Subcutaneous adipose tissue (tissue), 4 donors: ENCODE data around the gene ANKS1B. TPM values are rescaled to one million over a fixed set of nuclear protein-coding genes. Genes with fewer than 3 reads are reported as not detected.

ENCODE experiments used
- CTCF ChIP-seq: fragments of 450-650 bp; IDR thresholded peaks from one replicate; pipeline ENCODE4 v1.5.1; 2016; ENCODE audit warnings: low read depth, mild to moderate bottlenecking, control low read depth, antibody characterized with exemption, moderate library complexity
- total RNA-seq, 4 donors: library from RNA; depleted of rRNA; stranded (reverse); fragments of >200 nt; gene quantifications; one replicate each; pipeline ENCODE4 v1.1.0, GENCODE V29; 2016

The ANKS1B gene
- total RNA-seq, 4 donors from 2014 or later = 4.5 to 15.4 (median 10.1) TPM

GRCh38 chr12:99920353-99920960, 64.3 kb downstream of the ANKS1B start:
- TF ChIP-seq CTCF = no peak

- TF ChIP-seq CTCF = no peak
These were observed 66.9 kb downstream of the ANKS1B start for GRCh38 chr12:99917711-99918402.

GRCh38 chr12:99916555-99916954, 68.2 kb downstream of the ANKS1B start:
- no peak for TF ChIP-seq CTCF

GRCh38 chr12:99915251-99916082, 69.3 kb downstream of the ANKS1B start:
- no peak for TF ChIP-seq CTCF

GRCh38 chr12:99914206-99914605, 70.5 kb downstream of the ANKS1B start:
- no peak for TF ChIP-seq CTCF

- no peak for TF ChIP-seq CTCF
These were observed 72.8 kb downstream of the ANKS1B start for GRCh38 chr12:99911967-99912366.

GRCh38 chr12:99911081-99911480, 73.7 kb downstream of the ANKS1B start:
- TF ChIP-seq CTCF = no peak
